Esophagus mucosa (tissue), 1 donor: ENCODE results near the gene RBM8A. TPM values are rescaled to one million over a fixed set of nuclear protein-coding genes. Genes with fewer than 3 reads are reported as not detected.
"Not testable (repeated sequence)": the region's sequence is repeated elsewhere in the genome, so short reads cannot be mapped to it uniquely, and the experiment has no call there.

ENCODE experiments used
- ATAC-seq: fragments of 200-7000 bp; cut with Tn5 transposase; one replicate; pipeline ENCODE4 v1.9.1; 2020
- total RNA-seq: library from RNA; stranded (reverse); gene quantifications from one replicate; pipeline ENCODE4 v1.2.4, GENCODE V29; 2023
- donor health status: DM: yes; HTN: yes; CAD: no.

RBM8A gene
- total RNA-seq, 1 donor from 2014 or later: 152 TPM

DNA sequence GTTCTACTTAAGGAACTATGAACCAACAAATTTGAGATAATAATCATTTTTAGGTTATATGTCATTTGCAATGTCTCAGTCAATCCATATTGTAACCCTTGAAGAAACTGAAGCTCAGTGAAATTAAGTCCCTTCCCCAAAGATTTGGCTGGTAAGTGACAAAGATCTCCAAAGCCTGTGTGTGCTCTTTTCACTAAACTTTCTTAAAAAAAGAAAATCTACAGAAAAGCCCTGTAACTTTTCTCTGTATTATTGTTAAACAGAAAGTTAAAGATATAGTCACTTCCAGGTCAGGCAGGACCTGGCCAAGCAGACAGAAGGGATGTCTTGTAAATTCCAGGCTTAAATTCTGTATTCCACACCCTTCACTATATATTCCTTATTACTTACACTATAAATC is 29.1 kb upstream of the RBM8A start:
- ATAC-seq: no peak

DNA sequence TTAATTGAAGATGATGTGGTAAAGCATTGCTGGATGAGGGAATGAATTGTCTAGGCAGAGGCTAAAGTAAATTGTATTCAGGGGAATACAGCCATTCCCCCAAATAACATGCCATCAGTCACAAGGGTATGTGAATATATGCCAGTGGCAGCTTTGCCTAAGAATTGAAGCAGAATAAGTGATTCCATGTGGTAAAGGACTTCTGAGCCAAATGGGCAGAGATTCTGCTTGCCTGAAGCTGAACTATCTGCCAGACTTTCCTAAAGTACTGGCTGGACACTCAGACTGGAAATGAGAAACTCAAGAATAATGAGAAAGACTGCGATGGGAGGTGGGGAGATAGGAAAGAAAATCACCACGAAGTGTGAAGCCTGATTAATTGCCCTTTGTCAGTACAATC is 28.2 kb upstream of the RBM8A start:
- no peak for ATAC-seq

DNA sequence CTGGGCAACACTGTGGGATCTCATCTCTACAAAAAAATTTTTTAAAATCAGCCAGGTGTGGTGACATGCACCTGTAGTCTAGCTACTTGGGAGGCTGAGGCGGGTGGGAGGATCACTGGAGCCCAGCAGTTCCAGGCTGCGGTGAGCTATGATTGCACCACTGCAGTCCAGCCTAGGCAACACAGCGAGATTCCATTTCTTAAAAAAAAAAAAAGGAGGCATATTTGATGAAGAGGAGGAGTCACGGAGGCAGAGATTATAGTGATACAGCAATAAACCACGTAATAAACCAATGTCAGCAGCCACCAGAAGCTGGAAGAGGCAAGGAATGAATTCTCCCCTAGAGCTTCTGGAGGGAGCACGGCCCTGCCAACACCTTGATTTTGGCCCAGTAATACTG is 26.6 kb upstream of the RBM8A start:
- ATAC-seq: no peak

DNA sequence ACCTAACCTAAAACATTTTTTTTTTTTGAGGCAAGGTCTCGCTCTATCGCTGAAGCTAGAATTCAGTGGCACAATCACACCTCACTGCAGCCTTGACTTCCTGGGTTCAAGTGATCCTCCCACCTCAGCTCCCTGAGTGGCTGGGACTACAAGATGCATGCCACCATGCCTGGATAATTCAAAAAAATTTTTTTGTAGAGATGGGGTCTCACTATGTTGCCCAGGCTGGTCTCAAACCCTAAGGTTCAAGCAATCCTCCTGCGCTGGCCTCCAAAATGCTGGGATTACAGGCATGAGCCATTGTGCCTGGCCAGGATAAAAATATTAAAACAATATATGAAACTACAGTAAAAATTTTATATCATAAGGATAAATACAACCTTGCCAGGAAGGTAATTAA is 25.6 kb upstream of the RBM8A start:
- ATAC-seq: no peak

DNA sequence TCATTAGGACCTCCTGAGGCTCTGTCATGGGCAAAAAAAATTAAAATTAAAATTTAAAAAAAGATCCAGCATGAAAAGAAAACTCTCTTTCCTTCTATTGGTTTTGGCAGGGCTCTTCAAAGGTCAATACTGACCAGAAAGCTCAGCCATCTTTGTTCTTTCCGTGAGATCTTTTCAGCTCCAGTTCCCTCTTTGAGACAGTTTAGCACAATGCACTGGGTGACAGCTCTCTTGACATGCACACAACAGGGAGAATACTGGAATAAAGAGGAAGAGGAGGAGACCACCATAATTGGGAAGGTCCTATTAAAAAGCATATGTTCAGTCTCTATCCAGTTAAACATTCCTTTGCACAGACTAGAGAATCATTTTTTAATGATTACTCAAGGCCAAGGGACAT is 24.2 kb upstream of the RBM8A start:
- no peak for ATAC-seq

DNA sequence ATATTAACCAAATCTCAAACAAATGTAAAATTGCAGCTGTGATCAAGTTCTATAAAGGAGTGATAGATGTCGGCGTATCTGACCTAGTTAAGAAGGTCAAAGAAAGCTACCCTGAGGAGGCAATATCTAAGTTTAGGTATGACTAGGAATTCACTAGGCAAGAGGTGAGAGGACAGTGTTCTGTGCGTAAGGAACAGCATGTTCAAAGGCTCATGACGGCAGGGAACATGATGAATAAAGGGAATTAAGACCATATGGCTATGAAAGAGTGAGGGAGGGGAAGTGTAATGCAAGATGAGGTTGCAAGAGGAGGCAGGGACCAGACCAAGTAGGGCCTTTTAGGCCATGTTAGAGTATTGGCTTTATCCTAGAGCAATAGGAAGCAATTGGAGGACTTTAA is 21.9 kb upstream of the RBM8A start:
- no peak for ATAC-seq

DNA sequence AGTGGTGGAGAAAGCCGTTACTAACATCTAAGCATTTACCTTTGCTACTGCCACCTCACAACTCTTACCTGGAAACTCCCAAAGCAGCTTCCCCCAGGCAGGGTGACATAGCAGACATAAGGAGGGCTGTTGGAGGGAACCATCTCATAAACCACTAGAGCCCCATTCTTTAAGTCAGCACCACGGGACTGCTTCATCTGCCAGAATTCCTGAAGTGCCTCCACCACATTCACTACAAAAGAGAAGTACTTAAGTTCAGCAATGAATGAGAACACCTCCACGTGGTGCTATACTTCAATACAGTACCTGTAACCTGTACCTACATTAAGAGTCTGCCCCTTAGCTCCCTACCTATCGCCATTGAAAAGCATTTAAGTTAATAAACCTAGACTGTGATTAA is 20.3 kb upstream of the RBM8A start:
- no peak for ATAC-seq

DNA sequence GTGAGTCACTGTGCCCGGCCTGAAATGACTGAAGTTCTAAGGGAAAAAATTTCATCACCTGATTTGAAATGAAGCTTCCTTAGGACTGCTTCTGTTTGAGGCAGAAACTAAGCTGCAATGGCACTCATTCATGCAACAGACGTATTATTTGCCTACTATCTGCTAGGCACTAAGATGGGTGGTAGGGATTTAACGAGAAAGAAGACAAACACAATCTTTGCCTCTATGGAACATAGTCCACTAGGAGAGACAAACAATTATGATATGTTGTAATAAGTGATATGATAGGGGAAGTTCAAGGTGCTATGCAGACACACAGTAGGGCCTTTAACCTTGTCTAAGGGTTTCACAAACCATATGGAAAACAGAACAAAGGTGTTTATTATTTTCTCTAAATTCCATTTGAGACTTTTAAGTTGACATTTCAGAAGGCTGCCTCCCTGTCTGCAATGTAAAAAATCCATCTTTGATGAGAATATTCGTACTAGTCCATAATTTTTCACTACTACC is 19.2 kb upstream of the RBM8A start:
- no peak for ATAC-seq

DNA sequence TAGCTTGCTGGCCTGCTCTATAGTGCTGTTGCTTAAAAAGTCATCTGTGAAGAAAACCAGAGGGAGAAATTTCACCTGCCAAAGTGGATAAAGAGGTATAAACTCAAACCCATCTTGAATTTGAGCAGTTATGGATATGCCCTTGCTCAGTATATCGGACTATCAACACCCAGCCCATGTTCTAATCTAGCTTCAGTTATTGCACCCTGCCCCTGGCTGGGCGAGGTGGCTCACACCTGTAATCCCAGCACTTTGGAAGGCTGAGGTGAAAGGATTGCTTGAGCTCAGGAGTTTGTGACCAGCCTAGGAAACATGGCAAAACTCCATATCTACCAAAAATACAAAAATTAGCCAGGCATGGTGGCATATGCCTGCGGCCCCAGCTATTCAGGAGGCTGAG is 17.2 kb upstream of the RBM8A start:
- no peak for ATAC-seq

DNA sequence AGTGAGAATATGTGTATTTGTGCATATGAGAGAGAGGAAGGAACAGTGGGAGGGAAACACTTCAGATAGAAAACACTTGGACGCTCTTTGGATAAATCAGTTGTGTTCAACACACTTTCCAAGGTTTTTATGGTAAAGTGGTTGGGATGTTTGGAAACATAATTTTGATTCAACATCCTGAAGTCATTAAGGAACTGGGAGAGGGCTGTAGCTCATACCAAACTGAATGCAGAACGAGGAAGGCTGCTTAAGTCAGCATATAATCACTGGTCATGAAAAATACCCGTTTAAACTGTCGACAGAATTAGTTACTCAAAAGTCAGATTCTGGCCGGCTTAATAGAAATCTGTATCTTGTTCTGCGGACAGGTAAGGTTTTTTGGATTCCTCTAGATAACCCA is 15.6 kb upstream of the RBM8A start:
- no peak for ATAC-seq

DNA sequence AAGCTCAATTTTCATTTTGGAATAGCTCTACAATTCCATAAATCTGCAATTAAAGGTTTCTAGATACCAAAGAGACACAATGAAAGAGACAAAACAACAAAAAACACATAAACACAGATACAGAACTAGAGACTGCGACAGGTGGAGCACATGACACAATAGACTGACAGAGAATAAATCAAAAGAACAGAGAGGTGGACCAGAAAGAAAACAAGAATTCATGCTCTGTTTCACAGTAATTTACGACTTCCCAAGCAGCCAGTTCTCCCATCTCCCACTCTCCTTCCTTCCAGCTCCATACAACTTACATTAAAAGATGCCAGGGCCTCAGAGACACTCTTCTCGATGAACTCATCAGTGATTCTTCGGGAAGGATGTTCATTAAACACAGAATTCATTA is 15.1 kb upstream of the RBM8A start:
- no peak for ATAC-seq

DNA sequence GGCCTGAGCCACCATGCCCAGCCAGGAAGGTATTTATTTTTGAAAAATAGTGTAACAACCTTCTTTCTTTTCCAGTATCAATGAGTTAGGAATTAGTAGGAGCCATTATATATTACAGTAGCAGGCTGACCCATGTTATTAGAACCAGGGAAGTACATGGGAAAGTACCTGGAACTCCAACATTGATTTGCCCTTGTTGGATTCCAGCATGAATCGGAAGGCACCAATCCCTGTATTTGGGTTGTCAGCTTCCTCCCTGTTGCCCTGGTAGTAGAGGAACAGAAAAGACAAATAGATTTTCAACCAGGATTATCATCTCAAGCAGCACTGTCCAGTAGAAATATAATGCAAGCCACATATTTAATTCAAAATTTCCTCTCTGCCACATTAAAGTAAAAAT is 10.2 kb upstream of the RBM8A start:
- ATAC-seq: no peak

DNA sequence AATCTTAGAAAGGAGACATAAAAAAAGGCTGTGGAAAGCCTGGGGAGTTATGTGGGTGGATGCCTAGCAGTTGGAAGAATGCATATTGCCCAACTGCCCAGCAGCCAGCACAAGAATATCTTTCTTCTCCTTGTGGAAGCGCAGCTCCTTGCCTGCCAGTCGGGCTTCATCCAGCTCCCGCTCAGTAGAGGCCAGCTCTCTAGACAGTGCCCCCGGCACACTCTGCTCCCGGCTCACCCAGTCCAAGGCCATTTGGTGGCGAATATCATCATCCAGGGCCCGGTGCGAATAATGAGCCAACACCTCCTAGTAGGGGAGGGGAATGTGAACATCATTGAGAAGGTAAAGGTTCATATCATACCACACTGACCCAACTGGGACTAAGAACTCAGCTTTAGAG is 9.0 kb upstream of the RBM8A start:
- ATAC-seq: peak; percentile 34

DNA sequence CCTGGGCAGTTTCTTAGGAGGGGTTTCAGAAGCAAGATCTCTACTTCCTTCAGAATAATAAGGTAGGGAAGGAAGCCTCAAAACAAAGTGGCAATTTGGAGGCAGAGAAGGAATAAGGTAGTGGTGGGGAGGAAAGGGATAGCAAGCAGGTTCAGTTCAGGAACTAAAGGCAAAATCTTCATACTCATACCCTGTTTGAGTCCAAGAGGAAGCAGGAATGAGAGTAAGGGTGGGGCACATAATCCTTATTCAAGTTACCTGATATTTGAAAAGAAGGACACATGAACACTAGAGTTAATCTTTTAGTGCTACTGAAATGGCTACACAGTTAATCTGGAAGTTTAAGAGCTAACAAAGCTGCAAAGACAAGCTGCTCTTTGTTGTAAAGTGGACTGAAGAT is 8.4 kb upstream of the RBM8A start:
- peak; percentile 79 for ATAC-seq

DNA sequence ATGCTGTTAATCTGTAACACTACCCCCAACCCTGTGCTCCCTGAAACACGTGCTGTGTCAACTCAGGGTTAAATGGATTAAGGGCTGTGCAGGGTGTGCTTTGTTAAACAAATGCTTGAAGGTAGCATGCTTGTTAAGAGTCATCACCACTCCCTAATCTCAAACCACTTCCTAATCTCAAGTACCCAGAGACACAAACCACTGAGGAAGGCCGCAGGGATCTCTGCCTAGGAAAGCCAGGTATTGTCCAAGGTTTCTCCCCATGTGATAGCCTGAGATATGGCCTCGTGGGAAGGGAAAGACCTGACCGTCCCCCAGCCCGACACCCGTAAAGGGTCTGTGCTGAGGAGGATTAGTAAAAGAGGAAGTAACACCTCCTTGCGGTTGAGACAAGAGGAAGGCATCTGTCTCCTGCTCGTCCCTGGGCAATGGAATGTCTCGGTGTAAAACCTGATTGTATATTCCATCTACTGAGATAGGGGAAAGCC is 5.3 kb upstream of the RBM8A start:
- ATAC-seq: not testable (repeated sequence)

DNA sequence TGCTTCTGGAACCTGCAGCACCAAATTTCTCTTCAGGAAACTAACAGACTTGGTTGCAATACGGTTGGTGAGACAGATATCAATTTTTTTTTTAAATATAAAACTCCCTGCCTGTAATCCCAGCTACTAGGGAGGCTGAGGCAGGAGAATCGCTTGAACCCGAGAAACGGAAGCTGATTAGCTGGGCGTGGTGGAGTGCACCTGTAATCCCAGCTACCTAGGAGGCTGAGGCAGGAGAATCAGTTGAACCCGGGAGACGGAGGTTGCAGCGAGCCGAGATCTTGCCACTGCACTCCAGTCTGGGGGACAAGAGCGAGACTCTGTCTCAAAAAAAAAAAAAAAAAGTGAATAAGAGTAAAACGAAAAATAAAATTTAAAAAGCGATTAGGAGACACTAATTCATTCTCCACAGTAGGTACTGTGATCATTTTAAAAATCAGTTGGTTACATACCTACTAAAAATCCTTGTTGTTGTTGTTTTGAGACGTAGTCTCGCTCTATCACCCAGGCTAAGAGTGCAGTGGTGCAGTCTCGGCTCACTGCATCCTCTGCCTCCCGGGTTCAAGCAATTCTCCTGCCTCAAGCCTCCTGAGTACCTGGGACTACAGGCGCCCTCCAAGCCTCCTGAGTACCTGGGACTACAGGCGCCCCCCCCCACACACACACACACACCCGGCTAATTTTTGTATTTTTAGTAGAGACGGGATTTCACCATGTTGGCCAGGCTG is 796 bp upstream of the RBM8A start:
- no peak for ATAC-seq

DNA sequence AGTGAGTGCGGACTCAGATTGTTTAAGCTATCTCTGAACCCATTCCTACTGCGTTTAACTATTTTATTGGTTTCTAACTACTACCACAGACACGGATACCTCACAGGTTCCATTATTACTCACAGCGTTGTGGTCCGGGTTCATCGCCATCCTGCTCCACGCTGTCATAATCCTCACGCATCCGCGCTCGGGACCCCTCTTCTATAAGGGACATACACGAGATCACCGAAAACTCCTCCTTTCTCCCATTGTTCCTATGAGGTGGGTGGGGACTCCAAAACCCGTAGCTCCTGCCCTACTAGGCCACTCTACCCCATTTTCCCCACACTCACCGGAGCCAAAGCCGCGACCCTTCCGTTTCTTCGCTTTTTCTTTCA is 610 bp downstream of the RBM8A start:
- ATAC-seq: peak; percentile 27

DNA sequence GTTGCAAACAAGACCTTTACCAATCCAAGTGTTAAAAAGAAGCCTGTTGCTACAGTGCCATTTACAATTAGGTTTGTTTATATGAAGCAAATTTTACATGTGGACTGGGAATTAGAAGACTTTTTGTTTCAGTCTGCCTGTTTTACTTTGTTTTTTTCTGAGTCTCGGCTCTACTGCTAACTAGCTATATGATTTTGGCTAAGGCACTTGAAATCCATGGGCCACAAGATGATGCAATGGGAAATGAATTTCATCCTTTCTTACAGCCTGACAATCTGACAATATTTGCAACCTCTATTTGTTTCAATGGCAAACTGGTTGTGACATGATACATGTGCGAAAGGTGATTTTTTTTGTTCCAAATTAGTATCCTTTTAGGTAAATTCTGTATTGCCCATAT is 5.0 kb downstream of the RBM8A start:
- ATAC-seq: no peak

DNA sequence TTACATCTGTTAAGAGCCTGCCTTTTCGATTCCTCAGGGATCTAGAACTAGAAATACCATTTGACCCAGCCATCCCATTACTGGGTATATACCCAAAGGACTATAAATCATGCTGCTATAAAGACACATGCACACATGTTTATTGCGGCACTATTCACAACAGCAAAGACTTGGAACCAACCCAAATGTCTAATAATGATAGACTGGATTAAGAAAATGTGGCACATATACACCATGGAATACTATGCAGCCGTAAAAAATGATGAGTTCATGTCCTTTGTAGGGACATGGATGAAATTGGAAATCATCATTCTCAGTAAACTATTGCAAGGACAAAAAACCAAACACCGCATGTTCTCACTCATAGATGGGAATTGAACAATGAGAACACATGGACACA is 7.0 kb downstream of the RBM8A start:
- not testable (repeated sequence) for ATAC-seq

DNA sequence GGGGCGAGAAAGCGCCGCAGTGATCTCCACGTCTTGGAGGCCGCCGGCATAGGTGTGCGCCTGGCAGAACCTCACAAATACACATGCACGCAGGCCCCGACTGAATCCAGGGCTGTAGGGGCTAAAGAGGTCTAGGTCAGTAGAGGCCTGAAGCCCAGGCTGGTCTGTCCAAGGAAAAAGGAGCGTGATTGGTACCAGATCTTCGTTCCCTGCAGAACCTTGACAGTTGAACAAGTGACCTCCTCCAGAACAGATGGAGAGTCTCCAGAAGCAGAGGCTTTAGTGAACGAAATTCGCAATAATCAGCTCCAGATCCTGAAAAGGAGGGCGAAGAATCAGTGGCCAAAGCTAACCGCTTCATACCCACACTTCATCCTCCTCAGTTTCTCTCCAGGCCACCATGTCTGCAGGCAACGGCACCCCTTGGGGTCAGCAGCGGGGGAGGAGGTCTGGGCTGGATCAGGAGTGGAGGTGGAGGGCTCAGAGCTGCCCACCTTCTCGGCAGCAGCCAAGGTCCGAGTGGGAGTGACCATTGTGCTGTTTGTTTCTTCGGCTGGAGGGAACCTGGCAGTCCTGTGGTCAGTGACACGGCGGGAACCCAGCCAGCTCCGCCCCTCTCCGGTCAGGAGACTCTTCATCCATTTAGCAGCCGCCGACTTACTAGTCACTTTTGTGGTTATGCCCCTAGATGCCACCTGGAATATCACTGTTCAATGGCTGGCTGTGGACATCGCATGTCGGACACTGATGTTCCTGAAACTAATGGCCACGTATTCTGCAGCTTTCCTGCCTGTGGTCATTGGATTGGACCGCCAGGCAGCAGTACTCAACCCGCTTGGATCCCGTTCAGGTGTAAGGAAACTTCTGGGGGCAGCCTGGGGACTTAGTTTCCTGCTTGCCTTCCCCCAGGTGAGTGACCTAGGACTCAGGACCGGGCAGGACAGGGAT is 8.0 kb downstream of the RBM8A start:
- peak; percentile 90 for ATAC-seq

DNA sequence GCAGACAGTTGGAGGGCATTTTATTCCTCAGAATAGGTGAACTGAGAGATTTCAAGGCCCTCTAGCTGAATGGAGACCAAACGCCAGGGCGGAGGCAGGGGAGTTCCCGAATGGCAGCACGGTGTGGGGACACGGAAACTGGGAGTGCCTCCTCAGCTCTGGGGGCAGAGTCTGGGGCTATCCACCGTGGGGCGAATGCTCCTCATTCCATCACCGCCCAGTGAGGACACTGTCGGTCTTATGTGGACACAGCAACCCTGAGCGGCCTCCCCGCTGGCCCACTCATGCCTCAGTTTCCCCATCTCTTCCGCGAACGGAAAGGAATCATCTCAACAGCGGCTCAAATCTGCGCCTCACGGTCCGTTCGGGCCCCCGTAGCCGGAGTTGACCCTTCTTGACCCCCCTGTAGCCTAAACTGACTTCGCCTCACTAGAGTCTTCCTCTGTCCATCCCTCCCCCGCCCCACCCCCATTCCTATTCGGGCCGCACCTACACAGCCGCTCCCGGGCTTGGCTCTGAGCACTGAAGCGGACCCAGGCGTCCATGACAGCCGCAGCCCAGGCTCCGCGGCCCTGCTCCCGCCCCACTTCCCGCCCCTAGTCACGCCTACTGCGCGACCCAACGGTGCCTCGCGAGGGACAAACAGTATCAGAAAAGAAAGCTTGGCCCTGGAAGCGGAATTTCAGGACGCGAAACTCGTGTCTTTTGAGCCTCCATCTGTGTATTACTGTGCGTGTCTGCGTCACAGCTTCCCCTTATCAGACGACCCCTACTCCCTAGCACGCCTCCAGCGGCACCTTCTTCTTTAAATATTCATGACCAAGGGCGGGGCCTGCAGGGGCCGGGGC is 8.9 kb downstream of the RBM8A start, which contains the start of gene PEX11B:
Gene PEX11B (minus strand): TSS at position 574 of the 848 bp plus-strand sequence. CDS start 29 bp downstream, at position 545.
- peak; percentile 94 for ATAC-seq

DNA sequence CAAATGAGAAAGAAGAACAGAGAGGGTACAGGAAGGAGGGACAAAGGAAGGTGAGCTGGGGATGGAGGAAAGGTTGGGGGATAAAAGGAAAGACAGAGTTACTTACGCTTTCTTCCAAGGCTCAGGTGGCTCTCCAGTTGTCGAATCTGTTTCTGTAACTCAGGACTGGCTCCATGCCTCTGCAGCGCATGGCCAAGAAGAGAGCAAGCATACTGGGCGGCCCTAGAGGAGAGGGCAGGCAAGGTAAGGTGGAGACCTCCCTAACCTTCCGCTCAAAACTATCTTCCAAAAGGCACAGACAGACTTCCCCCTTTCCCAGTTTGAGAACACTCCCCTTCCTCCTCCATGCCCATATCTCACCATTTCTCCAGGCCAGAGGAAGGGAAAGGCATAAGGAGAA is 9.7 kb downstream of the RBM8A start:
- ATAC-seq: no peak

DNA sequence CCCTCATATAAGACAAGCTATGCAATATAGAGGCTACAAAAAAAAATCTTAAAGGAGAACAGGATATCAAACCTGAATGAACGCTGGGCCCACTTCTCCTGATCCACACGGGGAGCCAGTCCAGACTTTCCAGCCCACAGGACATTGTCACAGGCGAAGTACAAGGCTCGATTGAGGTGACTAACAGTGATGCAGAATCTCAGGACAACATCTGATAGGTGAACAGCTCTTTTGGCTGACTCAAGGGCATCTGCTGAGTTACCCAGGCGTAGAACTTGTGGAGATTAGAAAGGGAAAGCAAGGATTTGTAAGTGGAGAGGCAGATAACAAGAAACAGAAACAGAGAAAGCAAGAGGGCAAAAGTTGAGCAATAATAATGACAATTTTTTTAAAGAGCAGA is 10.5 kb downstream of the RBM8A start:
- peak; percentile 27 for ATAC-seq
